OCI-LY3 (cell line): ENCODE data around the gene GLB1L.

ENCODE experiments used
- CTCF ChIP-seq: fragments of 200-600, 300-600 bp; sonication (generic); IDR thresholded peaks from 2 replicates; pipeline ENCODE4 v1.5.1; 2014; ENCODE audit warnings: antibody characterized with exemption, low read length, low read depth
- EZH2phosphoT487 ChIP-seq: fragments of 200-600 bp; shearing (Covaris generic); IDR thresholded peaks from 2 replicates; pipeline ENCODE4 v1.6.1; 2018; ENCODE audit warnings: antibody characterized with exemption, mixed run types, low read depth

DNA sequence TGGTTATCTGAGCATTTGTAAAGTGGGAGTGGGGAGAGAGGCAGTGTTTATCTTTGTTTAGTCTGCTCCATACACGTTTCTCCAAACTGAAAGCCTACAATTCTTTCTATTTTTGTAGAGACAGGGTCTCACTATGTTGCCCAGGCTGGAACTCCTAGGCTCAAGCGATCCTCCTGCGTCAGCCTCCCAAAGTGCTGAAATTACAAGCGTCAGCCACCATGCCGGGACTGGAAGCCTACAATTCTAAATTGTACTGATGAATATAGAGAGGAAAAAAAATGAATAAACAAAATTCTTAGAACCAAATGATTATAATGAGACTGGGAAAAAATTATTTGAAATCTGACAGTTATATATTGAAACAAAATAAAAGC, 40.1 kb downstream of the GLB1L start:
- TF ChIP-seq CTCF: no peak
- no peak for TF ChIP-seq EZH2phosphoT487
